Stimulated activated CD4-positive, alpha-beta T cell treated with anti-CD3 and anti-CD28 coated beads, Interleukin-2, amount 100 ng/mL, for 4 hours (primary cell): ENCODE results near the gene EXOC3L4.
A peak's percentile ranks its signal among the peaks of the same experiment; 100 is the strongest.

Experiments
- DNase-seq: peaks from one replicate; pipeline ENCODE4 v3.0.0-alpha.2; 2020; ENCODE audit warnings: low read depth

EXOC3L4 gene

DNA sequence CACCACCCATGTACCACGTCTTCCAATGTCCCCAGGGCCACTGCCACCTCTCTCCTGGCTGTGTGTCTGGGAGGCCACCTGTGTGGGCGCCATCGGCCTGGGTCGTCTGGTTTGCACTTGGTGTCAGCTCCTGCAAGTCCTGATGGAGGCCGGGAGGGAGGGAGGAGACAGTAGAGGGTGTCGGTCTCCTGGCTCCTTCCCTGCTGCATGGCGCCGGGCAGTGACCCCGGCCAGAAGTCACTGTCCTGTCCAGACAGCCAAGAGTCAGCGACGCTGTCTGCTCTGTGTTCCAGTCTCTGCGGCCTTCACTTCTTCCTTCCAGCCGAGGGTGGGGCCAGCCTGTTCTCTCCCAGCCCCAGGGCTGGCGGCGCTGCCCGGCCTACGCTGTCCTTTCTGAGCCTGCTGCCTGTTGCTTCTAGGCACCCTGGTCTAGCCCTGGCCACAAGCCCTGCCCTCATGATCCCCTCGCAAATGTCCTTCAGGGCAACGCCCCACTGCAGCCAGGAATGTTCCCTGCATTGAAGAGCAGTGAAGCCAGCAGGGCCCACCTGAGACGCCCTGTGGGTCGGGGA is 23.5 kb upstream of the EXOC3L4 start:
- DNase-seq: no peak

DNA sequence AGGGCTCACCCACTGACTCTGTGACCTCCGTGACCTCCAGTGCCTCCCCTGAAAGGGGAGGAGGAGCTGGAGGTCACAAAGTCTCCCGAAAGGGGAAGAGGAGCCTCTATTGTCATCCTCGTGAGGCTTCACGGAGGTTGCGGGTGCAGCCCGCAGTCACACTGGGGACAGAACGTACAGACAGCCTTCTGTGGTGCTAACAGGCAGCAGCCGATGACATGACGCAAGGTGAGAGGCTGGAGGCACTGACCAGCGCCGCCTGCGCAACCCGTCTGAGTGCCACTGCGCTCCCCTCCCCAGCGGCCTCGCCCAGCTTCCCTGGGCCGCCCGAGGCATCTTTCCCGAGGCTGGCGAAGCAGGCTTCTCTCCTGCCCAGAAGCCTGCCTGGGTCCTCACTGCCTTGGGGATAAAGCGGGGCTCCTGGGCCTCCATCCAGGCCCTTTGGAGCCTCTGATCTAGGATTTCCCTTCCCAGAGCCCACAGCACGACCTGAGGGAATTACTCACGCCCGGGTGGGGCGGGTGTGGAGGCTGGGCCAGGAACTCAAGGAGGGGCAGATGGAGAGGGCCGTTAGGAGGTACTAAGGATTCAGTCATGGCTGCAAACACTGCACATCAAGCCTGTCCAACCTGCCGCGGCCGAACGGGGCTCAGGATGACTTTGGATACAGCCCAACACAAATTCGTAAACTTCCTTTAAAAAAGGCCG is 22.8 kb upstream of the EXOC3L4 start:
- DNase-seq: no peak

DNA sequence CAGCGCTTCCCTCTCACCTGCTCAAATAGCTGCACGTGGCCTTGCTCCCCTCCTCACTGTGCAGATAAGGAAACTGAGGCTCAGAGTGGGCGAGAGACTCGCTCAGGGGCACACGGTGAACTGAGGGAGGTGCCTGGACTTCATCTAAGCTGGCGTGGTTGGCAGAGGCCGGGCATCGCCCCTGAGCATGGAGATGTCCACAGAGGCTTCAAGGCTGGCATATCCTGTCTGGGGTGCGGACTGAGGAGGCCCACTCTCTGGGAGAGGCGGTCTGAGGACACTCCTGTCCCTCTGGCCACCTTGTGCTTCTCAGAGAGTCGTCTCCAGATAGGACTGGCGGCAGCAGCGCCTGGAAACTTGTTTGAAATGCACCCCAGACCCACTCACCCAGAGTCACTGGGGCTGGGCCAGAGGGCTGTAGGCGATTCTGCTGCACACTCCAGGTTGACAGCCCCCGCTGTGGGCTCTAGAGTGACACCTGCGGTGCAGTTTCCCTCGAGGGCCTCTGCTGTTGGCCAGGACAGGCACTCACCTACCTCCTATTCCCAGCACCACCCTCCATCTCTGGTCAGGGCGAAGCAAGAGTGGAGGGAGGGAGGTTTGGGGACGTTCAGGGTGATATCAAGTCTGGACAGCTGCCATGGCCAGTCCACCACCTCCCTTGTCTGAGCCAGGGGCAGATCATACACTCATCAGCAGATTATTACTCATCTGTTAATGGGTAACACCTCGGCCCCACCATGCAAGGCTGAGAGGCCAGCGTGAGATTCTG is 21.7 kb upstream of the EXOC3L4 start:
- no peak for DNase-seq

DNA sequence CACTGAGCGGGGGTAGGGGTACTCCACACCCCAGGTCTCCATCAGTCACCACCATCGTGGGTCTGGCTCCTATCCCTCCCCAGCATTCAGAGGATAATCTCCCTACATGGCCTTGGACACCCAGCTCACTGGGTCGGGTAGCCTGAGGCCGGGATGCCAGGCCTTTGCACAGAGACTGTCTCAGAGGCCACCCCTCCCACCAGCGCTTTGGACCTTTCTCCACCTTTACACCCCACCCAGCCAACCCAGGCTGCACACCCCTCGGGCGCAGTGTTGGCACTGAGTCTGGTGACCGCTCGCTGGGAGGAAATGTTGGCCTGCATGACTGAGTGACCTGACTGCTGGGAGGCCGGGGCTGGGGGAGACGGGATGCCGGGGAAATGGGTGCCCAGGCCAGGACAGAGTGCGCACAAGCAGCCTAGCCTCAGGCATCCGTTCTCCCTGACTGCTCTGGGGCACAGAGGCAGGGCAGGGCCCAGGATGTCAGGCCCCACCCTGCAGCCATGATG is 21.1 kb upstream of the EXOC3L4 start:
- DNase-seq: no peak

DNA sequence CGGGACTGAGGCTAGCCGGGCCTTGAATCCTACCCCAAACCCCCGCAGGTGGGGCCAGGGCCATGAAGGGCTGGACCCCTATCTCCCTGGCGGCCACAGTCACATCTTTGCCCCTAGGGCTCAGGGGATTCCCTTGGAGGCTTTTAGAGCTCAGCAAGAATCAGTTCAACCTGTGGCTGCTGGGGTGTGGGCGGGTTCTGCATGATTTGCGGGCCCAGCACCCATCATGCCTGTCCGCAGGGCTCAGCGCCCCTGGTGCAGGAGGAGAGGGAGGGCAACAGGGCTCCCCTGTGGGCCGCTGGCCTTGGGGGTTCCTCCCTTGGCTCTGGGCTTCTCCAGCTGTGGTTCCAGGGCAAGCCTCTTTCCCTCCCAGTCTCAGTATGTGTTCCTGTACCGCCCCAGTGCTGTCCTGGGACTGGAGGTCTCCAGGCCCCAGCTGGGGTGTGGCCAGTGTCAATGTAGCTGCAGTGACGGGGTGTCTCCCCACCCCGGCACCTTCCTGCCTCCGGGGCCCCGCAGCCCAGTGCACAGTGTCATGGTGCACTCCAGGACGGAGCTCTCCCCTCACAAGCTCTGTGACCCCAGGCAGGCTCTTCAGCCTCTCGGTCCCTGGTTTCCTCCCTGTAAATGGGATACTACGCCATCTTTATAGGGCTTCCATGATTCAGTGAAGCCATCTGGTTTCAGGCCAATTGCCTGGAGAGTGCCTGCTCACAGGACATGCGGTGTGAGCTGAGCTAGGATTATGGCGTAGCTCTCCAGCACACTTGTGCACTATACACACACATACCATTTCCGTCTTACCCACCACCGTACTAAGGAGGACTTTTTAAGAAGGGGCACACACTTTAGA is 20.4 kb upstream of the EXOC3L4 start:
- DNase-seq: no peak

DNA sequence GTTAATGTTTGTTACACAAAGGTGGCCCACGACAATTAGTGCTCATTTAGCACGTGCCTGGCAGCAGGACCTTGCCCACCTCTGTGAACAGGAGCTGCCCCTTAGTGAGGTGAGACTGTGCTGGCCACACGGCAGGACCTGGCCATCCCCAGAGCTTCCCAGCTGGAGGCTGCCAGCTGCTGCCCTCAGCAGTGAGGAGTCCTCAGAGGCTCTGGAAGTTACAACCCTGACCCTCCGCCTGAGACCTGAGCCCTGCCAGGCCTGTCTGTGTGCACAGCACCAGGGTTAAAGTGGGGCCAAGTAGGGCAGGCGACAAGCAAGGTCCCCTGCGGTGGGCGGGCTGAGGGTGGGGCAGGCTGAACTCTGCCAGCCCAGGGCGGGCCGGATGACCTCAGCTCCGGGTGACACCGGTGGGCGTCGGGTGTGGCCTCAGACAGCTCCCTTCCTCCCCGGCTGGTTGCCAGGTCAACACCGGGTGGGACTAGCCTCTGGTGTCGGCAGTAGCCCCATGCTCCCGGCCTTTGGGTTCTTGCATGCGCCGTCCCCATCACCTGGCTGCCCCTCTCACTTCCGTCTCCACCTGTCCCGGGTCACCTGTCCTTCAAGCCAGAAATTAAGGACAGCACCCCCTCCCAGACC is 19.7 kb upstream of the EXOC3L4 start:
- no peak for DNase-seq

DNA sequence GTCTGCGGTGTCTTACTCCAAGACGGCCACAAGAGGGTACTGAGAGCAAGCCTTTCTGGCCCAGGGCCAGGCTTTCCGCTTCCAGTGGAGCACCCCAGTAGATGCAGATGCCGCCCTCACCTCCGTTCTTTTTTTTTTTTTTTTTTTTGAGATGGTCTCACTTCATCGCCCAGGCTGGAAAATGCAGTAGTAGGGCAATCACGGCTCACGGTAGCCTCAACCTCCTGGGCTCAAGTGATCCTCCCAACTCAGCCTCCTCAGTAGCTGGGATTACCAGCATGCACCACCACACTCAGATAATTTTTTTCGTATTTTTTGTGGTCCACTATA is 16.1 kb upstream of the EXOC3L4 start:
- peak; percentile 71 for DNase-seq

DNA sequence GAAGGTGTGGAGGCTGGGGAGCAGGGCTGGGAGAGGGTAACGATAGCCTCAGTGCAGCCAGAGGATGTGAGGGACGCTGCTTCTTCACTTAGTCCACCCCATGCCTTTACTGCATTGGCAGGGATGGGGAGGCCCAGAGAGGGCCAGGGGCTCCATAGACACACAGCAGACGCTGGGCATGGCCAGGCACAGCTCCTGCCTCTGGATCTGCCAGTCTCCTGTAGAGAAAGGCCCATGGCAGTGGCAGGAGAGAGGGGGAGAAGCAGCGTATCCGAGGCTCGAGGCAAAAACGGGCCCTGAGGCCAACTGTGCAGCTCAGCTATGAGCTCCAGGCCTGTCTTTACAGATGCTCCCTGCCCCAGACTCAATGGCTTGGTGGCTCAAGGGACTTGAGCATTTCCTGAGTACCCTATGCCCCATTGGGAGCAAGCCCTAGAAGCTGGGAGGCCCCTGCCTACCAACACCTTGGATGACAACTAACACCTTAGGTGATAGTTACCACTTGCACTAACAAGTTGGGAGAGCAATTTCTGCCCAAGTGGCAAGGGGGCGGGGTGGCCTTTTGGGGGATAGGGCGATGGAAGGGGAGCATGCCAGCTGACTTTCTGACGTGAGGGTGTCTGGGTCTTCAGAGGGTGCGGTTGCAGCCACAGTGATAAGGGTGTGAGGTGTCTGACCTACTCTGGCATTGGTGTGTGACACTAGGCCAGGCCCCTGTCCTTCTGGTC is 15.5 kb upstream of the EXOC3L4 start:
- DNase-seq: no peak

DNA sequence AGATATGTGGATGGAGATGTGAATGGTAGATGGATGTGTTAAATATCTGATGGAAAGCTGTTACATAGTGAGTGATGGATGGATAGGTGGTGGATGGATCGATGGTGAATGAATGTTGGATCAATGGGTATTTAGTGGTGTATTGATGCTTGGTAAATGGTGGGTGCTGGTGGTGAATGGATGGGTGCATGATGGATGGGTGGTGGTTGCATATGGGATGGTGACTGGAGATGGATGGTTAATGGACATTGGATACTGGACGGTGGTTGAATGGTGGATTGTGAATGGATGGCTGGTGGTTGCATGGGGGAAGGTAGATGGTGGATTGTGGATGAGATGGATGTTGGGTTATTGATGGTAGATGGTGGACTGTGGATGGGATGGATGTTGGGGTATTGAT is 12.6 kb upstream of the EXOC3L4 start:
- DNase-seq: no peak

DNA sequence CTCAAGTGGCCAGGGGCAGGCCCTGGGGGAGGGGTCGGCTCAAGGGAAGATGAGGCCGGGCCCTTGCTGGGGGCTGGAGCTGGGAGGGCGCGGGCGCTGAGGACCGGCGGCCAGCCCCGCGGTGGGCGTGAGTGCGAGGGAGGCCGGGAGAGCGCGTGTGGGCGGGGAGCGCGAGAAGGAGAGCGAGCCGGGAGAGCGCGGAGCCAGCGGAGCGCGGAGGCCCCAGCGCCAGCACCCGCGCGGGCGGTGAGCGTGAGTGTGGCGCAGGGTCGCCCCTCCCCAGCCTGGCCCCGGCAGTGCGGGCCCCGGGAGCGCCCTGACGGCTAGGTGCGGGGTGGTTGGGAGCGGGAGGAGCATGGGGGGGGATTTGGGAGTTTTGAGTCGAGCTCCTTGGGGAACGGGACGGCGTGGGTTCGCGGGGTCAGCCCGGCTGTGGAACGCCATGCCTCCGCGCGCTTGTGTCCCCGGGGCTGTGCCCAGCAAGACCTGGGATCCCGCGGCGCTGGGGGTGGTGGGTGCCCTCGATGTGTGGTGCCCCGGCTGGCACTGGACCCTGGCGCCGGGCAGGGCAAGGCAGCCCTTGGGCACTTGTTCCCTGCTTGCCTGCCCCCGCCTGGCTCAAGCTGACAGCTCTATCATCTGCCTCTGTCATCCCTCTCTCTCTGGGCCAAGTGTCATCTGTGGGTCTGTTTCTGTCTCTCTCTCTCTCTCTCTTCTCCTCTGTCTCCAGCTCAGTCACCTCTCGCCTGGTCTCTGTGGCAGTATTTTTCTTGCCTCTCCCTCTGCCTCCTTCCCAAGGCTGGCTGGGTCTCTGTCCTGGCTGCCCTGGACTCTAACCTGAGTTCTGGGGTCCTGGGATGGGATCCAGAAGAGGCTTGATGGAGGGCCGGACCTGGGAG is 10.3 kb upstream of the EXOC3L4 start, which contains the start of gene LBHD2:
Gene LBHD2 (plus strand): TSS at position 190 of the 899 bp plus-strand sequence. CDS start 1,803 bp downstream, outside the sequence.
- DNase-seq: no peak

DNA sequence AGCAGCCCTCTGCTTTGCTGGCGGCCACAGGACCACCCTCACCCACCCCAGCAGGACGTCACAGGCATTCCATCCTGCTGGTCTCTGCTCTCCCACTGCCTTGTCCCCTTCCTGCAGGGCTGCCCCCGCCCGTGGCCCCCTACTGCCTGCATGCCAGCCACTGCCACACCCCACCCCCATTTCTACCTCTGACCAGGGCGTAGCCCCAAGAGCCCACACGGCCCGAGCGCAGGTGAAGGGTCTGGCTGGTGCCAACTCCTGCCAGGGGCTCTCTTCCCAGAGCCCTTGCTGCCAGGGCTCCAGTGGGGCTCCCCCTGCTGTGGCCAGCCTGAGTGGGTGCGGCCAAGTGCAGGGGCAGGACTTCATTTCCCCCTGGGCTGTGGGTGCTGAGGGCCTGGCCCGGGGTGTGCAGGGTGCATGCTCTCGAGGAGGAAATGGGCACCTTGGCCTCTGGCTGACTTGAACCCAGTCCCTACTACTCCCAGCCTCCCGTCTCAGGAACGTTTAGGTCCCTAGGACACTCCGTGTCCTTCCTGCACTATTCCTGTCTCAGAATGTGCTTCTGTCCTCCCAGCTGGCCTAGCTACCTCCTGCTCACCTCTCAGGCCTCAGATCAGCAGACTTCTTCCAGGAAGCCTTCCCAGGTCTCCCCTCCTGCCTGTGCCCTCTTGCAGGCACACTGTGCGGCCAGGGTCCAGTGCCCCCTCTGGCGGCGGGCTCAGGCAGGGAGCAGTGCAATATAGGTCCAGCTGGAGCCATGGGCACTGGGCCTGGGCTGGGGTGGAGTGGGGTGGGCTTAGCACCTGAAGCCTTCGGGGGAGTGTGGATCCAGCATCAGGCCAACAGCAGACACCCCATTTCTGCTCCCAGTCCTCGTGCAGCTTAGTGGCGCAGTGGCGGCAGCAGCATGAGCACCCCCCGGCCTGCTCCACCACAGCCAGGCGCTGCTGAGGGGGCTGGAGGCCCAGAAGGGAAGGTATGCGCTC is 9.1 kb upstream of the EXOC3L4 start:
- no peak for DNase-seq

DNA sequence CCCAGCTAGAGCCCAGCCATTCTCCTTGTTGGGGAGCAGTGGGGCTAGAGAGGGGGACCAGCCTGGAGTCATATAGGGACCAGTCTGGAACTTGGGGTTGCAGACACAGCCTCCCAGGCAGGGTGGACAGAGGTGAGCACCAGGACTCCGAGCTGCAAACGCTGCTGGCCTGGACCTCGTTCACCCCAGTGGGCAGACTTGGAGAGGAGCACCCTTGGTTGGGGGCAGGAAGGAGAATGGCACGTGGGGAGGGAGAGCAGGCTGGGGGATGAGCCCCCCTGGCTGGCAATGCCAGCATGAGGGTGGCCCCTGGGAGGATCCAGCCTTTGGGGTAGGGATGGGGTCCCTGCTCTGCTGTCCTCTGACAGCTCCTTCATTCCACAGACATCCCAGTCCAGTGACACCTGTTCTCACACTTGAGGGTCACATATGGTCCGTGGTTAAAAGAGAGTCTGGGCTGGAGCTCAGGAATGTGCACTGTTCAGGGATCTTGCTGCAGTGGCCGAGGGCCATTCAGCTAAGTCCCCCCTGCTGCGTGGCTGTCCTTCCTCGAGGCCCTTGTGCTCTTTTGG is 7.7 kb upstream of the EXOC3L4 start:
- DNase-seq: no peak

DNA sequence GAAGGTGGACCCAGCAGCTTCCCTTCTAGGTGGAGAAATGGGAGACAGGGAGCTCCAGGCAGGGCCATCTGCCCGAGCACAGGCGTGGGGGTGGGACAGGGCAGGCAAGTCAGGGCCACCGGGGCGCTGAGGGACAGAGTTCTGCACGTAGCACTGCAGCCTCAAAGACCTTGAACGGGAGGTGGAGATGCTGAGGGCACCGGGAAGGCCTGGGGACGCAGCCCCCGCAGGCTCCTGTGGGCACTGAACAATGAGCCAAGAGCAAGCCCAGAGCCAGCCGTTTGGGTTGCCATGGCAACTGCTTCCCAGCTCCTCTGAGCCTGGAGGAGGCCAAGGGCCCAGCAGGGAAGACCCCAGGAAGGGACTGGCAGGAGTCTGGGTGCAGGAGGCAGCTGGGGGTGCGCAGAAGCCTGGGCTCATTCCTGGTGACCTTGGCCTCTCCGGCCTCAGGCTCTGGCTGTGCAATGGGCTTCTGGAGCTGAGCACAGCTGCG is 7.1 kb upstream of the EXOC3L4 start:
- no peak for DNase-seq

DNA sequence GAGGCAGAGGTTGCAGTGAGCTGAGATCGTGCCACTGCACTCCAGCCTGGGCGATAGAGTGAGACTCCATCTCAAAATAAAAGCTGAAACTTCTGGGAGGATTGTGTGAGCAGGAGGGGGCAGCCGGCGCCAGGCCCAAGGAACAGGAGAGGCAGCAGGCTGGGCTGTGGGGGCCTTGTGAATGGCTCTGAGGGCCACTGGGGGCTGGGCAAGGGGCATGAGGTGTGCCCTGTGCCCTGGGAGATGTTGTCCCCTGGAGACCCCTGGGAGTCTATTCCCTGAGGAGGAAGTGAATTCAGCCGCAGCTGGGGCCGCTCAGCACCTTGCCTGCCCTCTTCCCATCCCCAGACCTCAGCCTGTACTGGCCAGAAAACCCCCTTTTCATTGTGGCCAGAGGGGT is 5.6 kb upstream of the EXOC3L4 start:
- no peak for DNase-seq

DNA sequence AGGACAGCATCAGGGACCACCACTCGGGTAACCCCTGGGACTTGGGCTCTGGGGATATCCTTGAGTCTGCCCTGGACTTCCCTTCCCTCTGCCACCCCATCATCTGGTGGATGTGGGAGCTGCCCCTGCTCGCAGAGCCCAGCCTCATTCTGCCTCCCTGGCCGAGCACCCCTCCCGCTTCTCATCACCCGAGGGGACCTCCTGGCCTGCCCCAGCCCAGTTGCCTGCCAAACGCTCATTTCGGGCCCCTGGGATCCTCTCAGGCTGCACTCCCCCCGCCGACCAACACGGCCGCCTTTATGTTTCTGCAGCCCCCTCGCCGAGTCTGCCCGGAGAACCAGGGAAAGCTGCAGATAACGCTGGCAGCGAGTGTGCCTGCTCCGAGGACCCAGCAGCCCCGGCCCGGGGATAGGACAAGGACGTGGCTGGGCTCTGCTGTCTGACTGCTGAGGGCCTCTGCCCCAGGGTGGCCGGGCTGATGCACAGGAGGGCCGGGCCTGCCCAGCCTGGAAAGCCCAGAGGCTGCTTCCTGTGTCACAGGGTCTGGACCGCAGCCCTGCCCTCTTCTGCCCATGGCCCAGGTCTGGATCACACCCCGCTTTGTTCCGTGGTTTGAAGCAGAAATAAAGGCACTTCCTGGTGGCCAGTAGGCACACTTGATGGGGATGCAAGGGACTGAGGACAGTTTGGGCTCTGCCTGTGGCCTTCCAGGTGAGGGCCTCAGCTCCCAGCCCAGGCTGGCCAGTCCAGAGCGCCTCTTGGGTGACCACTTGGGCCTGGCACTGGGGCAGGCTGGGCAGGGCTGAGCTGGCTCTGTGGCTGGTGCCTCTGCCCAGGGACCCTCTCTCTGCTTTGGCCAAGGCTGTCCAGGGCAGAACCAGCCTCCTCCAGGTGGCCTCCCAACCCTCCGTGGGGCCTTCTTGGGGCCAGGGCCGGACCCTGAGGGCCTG is 4.9 kb upstream of the EXOC3L4 start:
- DNase-seq: no peak

DNA sequence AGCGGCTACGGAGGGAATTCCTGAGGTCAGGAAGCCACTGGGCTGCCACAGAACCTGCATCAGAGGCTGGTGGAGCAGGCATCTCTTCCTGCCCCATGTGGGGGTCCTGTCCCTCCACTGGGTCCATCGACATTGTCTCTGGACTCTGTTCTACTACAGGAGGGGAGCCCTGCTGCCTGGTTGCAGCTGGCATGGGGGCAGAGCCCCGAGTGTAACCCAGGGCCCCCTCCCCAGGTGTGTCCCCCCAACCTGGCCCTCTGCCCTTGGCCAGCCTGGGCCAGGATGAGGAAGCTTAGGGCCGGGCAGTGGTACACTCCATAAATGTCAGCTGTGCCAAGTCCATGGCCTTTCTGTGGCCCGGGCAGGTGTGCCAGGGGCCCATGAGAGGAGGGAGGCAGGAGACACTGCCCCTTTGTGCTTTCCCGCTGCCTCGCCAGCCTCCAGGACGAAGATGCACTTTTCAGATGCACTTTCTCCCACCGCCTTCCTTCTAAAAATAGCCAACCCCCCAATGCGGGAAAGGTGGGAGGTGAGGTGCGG is 4.0 kb upstream of the EXOC3L4 start:
- DNase-seq: no peak
